Measurements from ENCODE around the gene PTPRJ. TPM values are rescaled to one million over a fixed set of nuclear protein-coding genes. Genes with fewer than 3 reads are reported as not detected.
"Not testable (repeated sequence)": the region's sequence is repeated elsewhere in the genome, so short reads cannot be mapped to it uniquely, and the experiment has no call there.

Gene PTPRJ
- total RNA-seq, 1 donor = 57.7 TPM

DNA sequence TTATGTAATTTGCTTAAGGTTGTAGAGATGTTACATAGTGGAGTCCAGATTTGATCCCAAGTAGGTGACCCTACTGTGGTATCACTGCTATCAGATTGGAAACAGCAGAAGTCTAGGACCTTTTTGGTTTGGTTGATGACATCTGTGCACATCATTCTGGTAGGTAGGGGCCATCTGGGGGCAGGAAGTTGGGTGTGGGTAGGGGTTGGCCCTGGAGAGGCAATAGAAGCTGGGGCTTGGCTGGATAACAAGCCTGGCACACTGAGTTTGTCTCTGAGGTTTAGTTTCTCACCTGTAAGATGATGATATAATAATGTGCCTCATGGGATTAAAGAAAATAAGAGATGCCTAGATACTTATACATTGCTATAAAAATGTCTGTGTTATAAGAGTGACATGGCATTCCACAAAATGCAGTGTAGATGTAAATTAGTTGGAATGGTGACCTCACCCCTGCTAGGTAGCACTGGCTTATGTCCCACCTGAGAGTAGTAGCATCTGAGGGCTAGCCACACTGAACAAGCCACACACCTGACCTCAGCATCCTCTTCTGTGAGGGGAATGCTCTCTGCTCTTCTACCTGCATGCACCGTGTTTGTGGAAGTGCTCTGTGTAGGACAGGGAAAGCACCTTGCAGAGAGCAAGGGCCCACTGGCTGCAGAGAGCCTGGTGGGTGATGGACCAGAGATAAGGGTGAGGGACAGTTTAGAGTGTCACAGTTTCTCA is 36.9 kb downstream of the PTPRJ start:
- Histone ChIP-seq H3K4me3 (ENCODE audit: low read length) (no peak overlapping the region), H3K4me1 (ENCODE audit: insufficient read depth, low read length) (peaks cover 100% of the 10 kb centered on the region), H3K27me3 (ENCODE audit: insufficient read depth, low read length) (no peaks in the 10 kb centered on the region), H3K9me3 (ENCODE audit: low read depth, low read length) (no peaks in the 10 kb centered on the region)

DNA sequence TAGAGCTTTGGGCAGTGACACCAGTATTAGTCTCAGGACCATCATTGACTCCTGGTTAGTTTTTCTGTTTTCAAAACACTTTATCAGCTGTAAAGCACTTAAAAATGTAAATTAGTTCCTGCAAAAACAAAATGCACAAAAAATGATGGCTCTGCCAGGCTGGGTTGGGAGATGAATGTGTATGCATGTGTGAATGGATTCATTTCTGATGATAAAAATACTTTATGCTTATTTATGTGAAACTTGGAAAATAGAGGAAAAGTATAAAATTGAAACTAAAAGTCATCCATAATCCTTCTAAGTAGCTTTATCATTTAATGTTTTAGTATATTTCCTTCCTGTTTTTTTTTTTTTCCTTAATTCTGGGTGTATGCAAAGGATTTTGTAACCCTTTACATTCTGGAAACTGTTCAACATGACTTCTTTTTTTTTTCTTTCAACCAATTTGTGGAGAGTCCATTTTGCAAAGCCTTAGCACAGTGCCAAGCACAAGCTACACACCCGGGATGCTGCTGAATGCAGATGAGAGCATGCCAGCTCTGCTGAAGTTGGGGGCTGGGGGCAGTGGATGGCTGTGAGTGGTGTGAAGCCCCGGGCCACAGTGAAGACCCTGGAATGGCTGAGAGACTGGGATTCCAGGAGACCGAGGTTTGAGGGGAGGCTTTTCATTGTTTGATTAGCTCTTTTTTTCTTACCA is 37.6 kb downstream of the PTPRJ start:
- no peaks in the 10 kb centered on the region for H3K9me3 ChIP-seq (ENCODE audit: low read depth, low read length)
- H3K4me3 ChIP-seq (ENCODE audit: low read length) = no peak overlapping the region
- no peaks in the 10 kb centered on the region for H3K27me3 ChIP-seq (ENCODE audit: insufficient read depth, low read length)
- H3K4me1 ChIP-seq (ENCODE audit: insufficient read depth, low read length) = peaks cover 100% of the 10 kb centered on the region

DNA sequence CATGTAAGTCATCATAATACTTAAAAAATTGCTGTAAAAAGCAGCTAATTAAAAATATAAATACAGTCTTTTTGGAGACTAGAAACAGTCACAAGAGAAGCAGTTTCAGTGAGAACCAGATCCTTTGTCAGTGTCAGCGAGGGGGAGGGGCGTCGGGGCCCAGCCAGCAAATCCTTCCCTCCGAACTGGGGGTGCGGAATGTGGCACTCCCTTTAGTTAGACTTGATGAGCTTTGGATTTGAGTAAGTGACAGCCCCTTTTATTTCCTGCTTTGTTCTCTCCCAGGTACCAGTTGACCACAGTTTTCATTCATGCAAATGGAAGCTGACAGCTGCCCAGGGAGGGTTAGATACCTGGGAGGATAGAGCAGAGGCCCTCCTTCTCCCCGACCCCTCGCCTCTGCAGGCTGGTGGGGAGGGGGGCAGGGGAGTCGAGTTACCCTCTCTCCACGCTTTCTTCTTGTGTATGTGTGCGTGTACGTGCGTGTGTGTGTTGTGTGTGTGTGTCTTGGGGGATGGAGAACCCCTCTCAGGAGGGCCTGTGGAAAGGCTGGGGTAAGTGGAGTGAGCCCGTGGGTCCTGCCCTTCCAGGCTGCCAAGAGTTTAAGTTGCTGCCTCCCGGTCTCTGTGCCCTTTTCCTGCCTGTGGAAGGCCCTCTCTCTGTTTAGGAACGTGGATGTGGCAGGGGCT is 38.3 kb downstream of the PTPRJ start:
- Histone ChIP-seq H3K27me3 (ENCODE audit: insufficient read depth, low read length) (no peaks in the 10 kb centered on the region), H3K4me1 (ENCODE audit: insufficient read depth, low read length) (peaks cover 98% of the 10 kb centered on the region), H3K4me3 (ENCODE audit: low read length) (no peak overlapping the region)

DNA sequence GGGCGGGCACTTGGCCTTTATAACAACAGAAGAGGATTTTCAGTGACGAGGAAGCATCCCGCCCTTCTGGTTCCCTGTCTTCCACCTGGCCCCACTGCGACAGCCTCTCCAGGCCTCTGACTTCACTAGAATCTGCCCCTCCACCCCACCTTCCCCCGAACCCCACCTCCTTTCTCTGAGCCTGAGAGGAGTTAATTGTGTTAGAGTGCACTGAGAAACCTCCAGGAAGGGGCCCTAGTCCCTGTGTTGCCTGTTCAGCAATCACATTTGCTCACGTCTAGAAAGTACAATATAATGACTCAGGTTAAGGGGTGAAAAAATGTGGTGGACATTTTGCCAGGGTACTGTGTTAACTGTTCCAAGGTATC is 38.8 kb downstream of the PTPRJ start:
- Histone ChIP-seq H3K9me3 (ENCODE audit: low read depth, low read length) (no peaks in the 10 kb centered on the region), H3K4me3 (ENCODE audit: low read length) (no peak overlapping the region), H3K4me1 (ENCODE audit: insufficient read depth, low read length) (peaks cover 98% of the 10 kb centered on the region), H3K27me3 (ENCODE audit: insufficient read depth, low read length) (no peaks in the 10 kb centered on the region)

More for the DNA sequence above, 38.3 kb downstream of the PTPRJ start:
- H3K9me3 ChIP-seq (ENCODE audit: low read depth, low read length) = no peaks in the 10 kb centered on the region

DNA sequence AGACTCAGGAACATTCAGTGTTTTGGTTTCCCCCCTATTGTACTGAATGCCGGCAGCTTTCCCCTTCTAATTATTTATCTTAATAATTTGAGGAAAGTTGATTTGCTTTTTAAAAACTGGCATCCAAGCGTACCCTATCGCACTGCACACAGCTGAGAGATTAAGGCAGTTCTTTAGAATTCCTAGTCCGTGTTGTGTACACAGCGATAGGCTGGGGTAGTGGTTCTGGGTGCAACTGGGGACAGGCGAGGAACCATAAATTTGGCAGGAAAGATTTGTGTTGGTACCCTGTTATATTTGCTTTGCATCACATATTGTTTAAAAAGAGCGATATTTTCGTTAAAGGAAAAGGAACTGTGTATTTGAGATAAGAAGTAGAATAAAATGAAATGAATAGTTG is 39.2 kb downstream of the PTPRJ start:
- Histone ChIP-seq H3K4me3 (ENCODE audit: low read length) (no peak overlapping the region), H3K4me1 (ENCODE audit: insufficient read depth, low read length) (peaks cover 98% of the 10 kb centered on the region), H3K9me3 (ENCODE audit: low read depth, low read length) (no peaks in the 10 kb centered on the region), H3K27me3 (ENCODE audit: insufficient read depth, low read length) (no peaks in the 10 kb centered on the region)

DNA sequence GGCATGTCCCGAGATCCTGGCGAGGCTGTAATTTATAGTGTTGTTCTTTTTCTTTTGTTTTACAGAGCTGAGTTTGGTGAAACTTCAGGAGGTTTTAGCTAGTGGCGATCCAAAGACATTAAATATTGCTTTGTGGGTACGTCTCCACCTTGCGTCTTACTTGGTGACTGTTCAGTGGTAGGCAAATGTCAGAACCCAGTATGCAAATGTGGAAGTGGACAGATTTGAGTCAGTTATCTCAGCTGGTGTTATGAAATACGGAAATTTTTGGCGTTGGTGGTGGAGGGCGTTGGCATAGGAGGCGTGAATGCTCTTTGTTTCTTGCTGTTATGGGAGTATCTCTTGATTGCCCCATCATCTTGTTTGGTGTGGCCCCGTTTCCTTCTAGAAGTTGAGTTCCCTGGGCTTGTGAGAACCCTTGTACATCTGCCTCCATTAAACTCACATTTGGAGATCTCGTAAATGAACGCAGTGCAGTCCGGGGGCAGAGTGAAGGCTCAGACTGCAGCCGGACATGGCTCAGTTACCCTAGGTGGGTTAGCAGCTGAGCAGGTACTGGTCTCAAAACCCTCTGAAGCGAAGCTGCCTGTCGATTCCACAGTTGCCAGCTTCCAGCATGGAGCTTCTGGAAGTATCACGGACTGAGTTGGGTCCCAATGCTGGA is 39.9 kb downstream of the PTPRJ start:
- Histone ChIP-seq H3K4me1 (ENCODE audit: insufficient read depth, low read length) (peaks cover 98% of the 10 kb centered on the region), H3K4me3 (ENCODE audit: low read length) (no peak overlapping the region), H3K27me3 (ENCODE audit: insufficient read depth, low read length) (no peaks in the 10 kb centered on the region), H3K9me3 (ENCODE audit: low read depth, low read length) (no peaks in the 10 kb centered on the region)

DNA sequence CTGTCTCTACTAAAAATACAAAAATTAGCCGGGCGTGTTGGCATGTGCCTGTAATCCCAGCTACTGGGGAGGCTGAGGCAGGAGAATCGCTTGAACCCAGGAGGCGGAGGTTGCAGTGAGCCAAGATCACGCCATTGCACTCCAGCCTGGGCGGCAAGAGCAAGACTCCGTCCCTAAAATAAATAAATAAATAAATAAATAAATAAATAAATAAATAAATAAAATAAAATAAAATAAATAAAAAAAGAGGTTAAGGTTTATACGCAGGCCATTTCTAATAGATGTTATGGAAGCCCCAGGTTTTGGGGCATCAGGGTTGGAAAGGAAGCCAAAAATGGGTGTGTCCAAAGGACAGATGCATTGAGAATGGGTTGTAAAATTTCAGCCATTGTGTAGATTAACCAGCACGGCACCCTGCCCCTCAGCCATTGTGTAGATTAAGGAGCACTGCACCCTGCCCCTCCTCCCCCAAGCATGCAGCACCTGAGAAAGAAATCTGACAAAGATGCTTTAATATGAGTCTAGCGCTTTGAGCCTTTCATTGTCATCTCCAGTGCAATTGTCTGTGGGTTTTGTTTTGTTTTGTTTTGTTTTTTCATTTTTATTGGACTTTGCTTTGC is 41.0 kb downstream of the PTPRJ start:
- H3K4me1 ChIP-seq (ENCODE audit: insufficient read depth, low read length) = peaks cover 98% of the 10 kb centered on the region
- H3K27me3 ChIP-seq (ENCODE audit: insufficient read depth, low read length); H3K9me3 ChIP-seq (ENCODE audit: low read depth, low read length); H3K4me3 ChIP-seq (ENCODE audit: low read length): not testable (repeated sequence)

DNA sequence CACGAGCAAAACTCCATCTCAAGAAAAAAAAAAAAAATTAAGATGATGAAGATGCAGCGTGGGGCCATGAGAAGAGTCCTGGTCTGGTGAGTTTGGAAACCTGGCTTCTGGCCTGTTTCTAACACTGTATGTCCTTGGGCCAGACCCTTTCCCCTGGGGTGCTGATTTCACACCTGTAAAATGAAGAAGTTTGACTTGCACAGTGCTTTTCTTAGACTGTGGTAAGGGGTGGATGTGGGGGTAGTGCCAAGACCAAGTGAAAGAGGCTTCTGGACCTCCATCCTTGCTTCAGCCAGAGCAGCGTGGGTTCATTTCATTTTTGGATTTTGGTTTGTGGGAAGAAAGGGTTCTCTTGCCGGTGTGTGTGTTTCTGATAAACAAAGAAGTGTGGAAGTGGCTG is 42.1 kb downstream of the PTPRJ start:
- Histone ChIP-seq H3K9me3 (ENCODE audit: low read depth, low read length) (no peaks in the 10 kb centered on the region), H3K4me3 (ENCODE audit: low read length) (no peak overlapping the region), H3K4me1 (ENCODE audit: insufficient read depth, low read length) (peaks cover 98% of the 10 kb centered on the region), H3K27me3 (ENCODE audit: insufficient read depth, low read length) (no peaks in the 10 kb centered on the region)

DNA sequence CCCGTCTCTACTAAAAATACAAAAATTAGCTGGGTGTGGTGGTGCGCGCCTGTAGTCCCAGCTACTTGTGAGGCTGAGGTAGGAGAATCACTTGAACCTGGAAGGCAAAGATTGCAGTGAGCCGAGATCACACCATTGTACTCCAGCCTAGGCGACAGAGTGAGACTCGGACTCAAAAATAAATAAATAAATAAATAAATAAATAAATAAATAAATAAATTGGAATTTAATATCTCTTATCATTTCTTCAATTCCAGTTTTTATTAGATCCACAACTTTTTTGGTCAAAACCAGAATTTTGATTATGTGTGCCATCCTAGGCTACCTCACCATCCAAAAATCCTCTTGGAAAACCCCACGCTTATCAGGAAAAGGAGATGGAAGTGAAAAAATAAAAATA is 43.2 kb downstream of the PTPRJ start:
- H3K4me1 ChIP-seq (ENCODE audit: insufficient read depth, low read length) = peaks cover 98% of the 10 kb centered on the region
- not testable (repeated sequence) for H3K4me3 ChIP-seq (ENCODE audit: low read length); H3K27me3 ChIP-seq (ENCODE audit: insufficient read depth, low read length); H3K9me3 ChIP-seq (ENCODE audit: low read depth, low read length)

DNA sequence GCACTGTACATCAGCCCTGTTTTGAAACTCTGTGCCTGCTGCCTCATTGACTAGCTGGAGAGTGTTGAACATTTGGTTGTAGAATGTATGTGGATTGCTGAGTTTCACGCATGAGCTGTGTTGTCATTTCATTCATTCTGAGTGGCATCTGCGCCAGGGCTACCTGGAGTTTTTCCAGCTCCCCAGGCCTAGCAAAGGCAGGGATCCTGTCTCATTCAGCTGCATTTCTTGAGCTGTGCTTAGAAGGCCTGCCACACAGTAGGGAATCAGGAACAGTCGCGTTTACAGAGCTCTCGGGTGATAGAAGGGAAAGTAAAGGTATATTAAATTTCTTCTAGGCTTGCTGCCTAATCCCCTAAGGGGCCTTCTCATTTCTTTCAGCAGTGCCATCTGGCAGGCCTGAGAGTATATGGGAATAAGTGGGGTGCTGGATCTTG is 44.3 kb downstream of the PTPRJ start:
- Histone ChIP-seq H3K4me1 (ENCODE audit: insufficient read depth, low read length) (peaks cover 98% of the 10 kb centered on the region), H3K27me3 (ENCODE audit: insufficient read depth, low read length) (no peaks in the 10 kb centered on the region), H3K4me3 (ENCODE audit: low read length) (no peak overlapping the region), H3K9me3 (ENCODE audit: low read depth, low read length) (no peaks in the 10 kb centered on the region)

DNA sequence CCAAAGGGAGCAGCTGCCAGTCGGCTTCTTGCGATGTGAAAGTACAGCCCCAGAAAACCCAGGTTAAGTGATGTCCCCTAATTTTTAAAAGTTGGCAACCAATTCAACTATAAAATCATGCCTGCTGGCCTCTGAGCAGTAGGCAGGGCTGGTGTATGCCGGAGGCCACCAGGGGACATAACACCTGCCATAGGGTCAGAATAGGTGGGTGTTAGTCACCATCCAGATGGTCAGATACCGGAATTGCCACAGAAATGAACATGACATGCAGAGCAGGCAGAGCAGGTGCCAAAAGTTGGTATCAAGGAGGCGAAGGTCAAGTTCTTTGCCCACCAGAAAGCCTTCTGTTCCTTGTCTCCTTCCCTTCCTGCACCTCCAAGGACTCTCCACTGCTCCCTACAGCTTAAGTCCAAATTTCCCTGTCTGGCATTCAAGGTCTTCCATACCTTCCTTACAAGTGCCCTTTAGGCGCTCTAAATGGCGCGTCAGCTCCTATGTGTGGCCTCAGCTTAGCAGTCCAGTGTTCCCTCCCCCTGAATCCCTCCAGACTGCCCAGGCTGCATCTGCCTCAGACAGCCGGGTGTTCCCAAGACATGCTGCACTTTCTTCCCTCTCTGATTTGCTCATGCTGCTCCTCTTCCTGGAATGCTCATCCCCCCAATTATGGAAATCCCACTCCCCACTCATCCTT is 45.1 kb downstream of the PTPRJ start:
- Histone ChIP-seq H3K27me3 (ENCODE audit: insufficient read depth, low read length) (no peaks in the 10 kb centered on the region), H3K9me3 (ENCODE audit: low read depth, low read length) (no peaks in the 10 kb centered on the region), H3K4me1 (ENCODE audit: insufficient read depth, low read length) (peaks cover 98% of the 10 kb centered on the region), H3K4me3 (ENCODE audit: low read length) (no peak overlapping the region)

DNA sequence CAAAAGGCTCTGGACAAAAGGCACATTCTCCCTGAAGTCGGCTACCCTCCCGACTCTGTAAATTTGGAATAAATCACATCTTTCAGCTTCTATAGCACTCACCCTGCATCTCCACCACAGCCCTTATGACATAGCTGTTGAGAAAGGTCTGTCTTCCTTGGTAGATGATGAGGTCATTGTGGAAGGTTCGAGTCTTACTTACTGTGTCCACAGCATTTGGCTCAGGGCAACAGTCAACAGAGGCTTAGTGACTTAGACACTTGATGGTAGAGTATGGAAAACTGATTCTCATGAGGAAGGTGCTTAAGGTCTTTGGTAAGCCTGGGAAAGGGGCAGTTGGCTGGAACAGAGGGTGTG is 45.6 kb downstream of the PTPRJ start:
- Histone ChIP-seq H3K9me3 (ENCODE audit: low read depth, low read length) (no peaks in the 10 kb centered on the region), H3K27me3 (ENCODE audit: insufficient read depth, low read length) (no peaks in the 10 kb centered on the region), H3K4me3 (ENCODE audit: low read length) (no peak overlapping the region), H3K4me1 (ENCODE audit: insufficient read depth, low read length) (peaks cover 98% of the 10 kb centered on the region)

DNA sequence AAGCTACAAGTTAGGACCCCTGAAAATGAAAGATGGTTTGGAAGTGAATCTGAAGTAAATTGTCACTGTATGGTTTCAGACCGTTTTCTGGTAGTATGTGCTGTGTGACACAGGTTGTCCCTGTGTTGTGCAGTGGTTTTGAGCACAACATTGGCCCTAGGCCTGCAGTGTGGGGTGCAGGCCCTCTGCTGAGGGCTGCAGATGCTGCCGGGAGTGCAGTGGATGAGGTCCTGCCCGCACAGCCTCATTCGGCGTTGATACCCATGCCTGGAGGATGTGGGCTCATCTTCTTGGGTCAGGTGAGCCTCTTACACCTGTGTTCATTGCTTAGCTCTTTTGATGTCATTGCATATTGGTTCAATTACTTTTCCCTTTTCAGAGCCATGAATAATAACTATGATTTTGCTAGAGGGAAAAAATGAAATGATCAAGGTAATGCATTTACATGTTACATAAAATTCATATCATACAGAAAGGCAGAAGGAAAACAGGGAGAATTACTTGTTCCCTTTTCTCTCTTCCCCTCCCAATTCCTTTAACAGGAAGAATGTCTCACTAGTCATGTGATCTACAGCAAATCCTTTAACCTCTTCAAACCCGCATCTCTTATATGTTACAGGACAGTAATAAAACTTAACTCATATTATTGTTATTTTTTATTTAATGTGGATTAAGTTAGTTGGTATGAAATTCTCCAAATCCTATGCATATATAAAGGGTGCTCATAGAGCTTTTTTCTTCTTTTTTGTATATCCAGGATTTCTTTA is 48.7 kb downstream of the PTPRJ start:
- Histone ChIP-seq H3K4me1 (ENCODE audit: insufficient read depth, low read length) (peaks cover 99% of the 10 kb centered on the region), H3K27me3 (ENCODE audit: insufficient read depth, low read length) (no peaks in the 10 kb centered on the region), H3K9me3 (ENCODE audit: low read depth, low read length) (no peaks in the 10 kb centered on the region), H3K4me3 (ENCODE audit: low read length) (no peak overlapping the region)
